ENCODE data around the gene SLC22A14. TPM values are rescaled to one million over a fixed set of nuclear protein-coding genes. Genes with fewer than 3 reads are reported as not detected.

Gene SLC22A14
- total RNA-seq, 4 donors from 2014 or later = 0.31 TPM; not detected in 3

DNA sequence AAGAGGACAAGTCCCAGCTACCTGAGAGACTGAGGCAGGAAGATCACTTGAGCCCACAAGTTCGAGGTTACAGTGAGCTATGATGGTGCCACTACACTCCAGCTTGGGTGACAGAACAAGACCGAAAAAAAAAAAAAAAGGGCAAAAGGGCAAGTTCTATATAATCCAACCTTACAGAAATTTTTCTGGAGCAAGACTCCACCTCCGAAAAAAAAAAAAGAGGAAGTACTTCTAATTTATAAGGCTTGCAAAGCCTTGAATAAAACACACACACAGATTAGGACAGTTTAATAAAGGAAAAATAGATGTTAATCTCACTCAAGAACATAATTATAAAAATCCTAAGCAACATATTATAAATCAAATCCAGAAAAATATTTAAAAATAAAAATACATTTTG lies 50.1 kb downstream of the SLC22A14 start:
- intact Hi-C loops (cut with DNase I; ENCODE audit: low total_unique reads) (no loop called here), in situ Hi-C loops (cut with MboI; ENCODE audit: low sequenced_read_pairs in 4 of 4) (no loop called here)
- no peaks in the 10 kb centered on the region for H3K36me3 ChIP-seq
- no peak overlapping the region for H3K27ac ChIP-seq
- TF ChIP-seq POLR2A (IDR thresholded peaks at IDR 0.05) = no peak
- TF ChIP-seq, protein P1, sequence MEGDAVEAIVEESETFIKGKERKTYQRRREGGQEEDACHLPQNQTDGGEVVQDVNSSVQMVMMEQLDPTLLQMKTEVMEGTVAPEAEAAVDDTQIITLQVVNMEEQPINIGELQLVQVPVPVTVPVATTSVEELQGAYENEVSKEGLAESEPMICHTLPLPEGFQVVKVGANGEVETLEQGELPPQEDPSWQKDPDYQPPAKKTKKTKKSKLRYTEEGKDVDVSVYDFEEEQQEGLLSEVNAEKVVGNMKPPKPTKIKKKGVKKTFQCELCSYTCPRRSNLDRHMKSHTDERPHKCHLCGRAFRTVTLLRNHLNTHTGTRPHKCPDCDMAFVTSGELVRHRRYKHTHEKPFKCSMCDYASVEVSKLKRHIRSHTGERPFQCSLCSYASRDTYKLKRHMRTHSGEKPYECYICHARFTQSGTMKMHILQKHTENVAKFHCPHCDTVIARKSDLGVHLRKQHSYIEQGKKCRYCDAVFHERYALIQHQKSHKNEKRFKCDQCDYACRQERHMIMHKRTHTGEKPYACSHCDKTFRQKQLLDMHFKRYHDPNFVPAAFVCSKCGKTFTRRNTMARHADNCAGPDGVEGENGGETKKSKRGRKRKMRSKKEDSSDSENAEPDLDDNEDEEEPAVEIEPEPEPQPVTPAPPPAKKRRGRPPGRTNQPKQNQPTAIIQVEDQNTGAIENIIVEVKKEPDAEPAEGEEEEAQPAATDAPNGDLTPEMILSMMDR (IDR thresholded peaks at IDR 0.05 in 4 of 5, conservative IDR thresholded peaks at IDR 0.05 in 1 of 5) = no peak
- no peaks in the 10 kb centered on the region for H3K27me3 ChIP-seq
- no peak for ATAC-seq
- H3K4me1 ChIP-seq = no peaks in the 10 kb centered on the region
- DNase-seq = no peak
- H3K4me3 ChIP-seq = no peak overlapping the region
- no peaks in the 10 kb centered on the region for H3K9me3 ChIP-seq

DNA sequence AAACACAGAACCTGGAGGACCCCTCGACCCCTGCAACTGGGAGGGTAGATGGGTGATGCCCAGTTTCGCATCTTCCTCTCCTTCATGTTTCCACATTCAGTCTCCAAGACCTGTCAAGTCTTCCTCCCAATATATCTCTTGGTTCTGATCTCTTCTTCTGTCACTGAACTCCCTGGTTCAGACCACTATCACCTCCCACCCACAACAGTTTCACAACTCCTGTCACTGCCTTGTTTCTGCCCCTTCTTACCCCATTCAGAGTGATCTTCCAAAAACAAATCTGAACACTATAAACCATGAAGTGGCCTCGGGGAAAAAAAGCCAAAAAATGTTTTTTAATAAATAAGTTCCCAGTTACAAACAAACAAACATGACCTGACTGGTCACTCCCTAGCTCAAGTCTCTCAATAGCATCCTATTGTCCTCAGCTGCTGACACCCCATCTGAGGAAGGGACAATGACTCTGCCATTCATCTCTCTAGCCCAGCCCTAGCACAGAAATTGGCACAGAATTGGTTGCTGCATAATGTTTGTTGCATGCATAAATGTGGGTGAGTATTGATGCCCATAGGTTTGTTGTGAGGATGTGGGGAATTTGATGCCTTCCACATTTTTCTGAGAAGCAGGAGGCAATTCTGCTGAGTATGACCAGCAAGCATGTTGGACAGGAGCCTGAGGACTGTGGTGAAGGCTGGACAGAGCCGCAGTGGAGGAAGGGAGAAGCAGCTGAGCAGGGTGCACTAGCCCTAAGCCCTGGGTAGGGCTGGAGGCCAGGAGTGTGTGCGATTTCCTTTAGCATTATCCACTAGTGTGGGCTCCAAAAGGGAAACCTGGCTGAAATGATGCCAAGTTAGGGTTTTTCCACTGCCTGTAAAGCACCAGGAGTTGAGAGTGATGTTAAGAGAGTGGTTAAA lies 52.3 kb downstream of the SLC22A14 start:
- Histone ChIP-seq H3K4me3 (no peak overlapping the region), H3K27me3 (no peaks in the 10 kb centered on the region), H3K4me1 (no peaks in the 10 kb centered on the region), H3K9me3 (no peaks in the 10 kb centered on the region), H3K27ac (no peak overlapping the region), H3K36me3 (no peaks in the 10 kb centered on the region)
- TF ChIP-seq, protein P1 (IDR thresholded peaks at IDR 0.05 in 4 of 5, conservative IDR thresholded peaks at IDR 0.05 in 1 of 5) = no peak
- TF ChIP-seq POLR2A (IDR thresholded peaks at IDR 0.05) = no peak
- no peak for DNase-seq
- in situ Hi-C loops (cut with MboI; ENCODE audit: low sequenced_read_pairs in 4 of 4) = no loop called here
- ATAC-seq = no peak
- intact Hi-C loops (cut with DNase I; ENCODE audit: low total_unique reads) = no loop called here

DNA sequence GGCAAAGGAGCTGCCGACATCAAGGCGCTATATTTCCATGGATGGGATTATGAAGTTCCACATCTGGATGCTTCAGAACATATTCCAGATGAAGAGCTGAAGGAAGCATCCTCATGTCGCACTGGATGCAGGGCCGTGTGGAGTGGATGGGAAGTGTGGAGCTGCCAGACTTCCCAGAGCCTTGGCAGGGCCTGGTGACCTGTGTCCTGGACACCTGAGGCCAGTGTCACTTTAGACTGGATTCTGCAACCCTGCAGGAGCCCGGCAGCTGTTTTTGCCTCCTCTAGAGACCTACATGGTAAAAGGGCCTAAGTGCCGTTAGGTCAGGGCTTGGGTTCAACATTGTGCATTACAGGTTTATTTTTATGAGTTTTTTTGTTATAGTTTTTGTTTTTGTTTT lies 53.2 kb downstream of the SLC22A14 start:
- Histone ChIP-seq H3K4me1 (no peaks in the 10 kb centered on the region), H3K27ac (no peak overlapping the region), H3K9me3 (no peaks in the 10 kb centered on the region), H3K4me3 (no peak overlapping the region), H3K27me3 (no peaks in the 10 kb centered on the region), H3K36me3 (no peaks in the 10 kb centered on the region)
- intact Hi-C loops (cut with DNase I; ENCODE audit: low total_unique reads) = no loop called here
- in situ Hi-C loops (cut with MboI; ENCODE audit: low sequenced_read_pairs in 4 of 4) = no loop called here
- ATAC-seq = no peak
- DNase-seq = no peak
- TF ChIP-seq, protein P1 (IDR thresholded peaks at IDR 0.05 in 4 of 5, conservative IDR thresholded peaks at IDR 0.05 in 1 of 5) = no peak
- TF ChIP-seq POLR2A (IDR thresholded peaks at IDR 0.05) = no peak

DNA sequence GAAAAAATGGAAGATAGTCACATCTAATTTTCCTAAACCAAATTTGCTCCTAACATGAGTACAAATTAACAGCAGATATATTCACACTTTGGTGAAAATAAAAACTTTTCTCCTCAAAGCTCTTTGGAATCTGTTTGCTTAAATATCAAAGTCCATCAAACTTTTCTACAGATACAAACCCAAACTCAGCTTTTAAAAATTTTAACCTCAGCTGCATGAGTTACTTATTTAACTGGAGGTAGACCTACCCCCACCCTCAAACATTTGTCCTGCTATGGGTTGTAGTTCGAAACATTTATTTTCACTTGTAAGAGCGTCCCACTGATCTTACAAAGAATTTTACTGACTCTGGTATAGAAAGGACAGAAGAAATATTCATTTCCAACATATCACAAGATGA lies 55.6 kb downstream of the SLC22A14 start:
- no peaks in the 10 kb centered on the region for H3K9me3 ChIP-seq
- no peak overlapping the region for H3K27ac ChIP-seq
- H3K4me3 ChIP-seq = no peak overlapping the region
- intact Hi-C loops (cut with DNase I; ENCODE audit: low total_unique reads) = no loop called here
- TF ChIP-seq, protein P1 (IDR thresholded peaks at IDR 0.05 in 4 of 5, conservative IDR thresholded peaks at IDR 0.05 in 1 of 5) = no peak
- H3K4me1 ChIP-seq = no peaks in the 10 kb centered on the region
- H3K36me3 ChIP-seq = no peaks in the 10 kb centered on the region
- ATAC-seq (no peak), DNase-seq (no peak)
- no peaks in the 10 kb centered on the region for H3K27me3 ChIP-seq
- in situ Hi-C loops (cut with MboI; ENCODE audit: low sequenced_read_pairs in 4 of 4) = no loop called here

All from gastrocnemius medialis (tissue), 4 donors.